WTC11 (cell line): ENCODE data around the gene EIF3K.
"Not testable (repeated sequence)": the region's sequence is repeated elsewhere in the genome, so short reads cannot be mapped to it uniquely, and the experiment has no call there.

ENCODE experiments used
- CREB1 ChIP-seq: sonication (generic); formaldehyde crosslinking; IDR thresholded peaks from 2 replicates; pipeline ENCODE4 v1.8.0; 2023; ENCODE audit warnings: mild to moderate bottlenecking, missing genetic modification reagents
- CTCF ChIP-seq: fragments of 200-600 bp; IDR thresholded peaks from 2 replicates; pipeline ENCODE4 v1.8.0; 2022; ENCODE audit warnings: antibody characterized with exemption
- E2F4 ChIP-seq: sonication (generic); formaldehyde crosslinking; IDR thresholded peaks from 2 replicates; pipeline ENCODE4 v1.8.1; 2022; ENCODE audit warnings: low read depth, mild to moderate bottlenecking, moderate library complexity, missing genetic modification reagents, borderline replicate concordance
- FOXP1 ChIP-seq: sonication (generic); formaldehyde crosslinking; IDR thresholded peaks from 2 replicates; pipeline ENCODE4 v1.8.0; 2022; ENCODE audit warnings: missing genetic modification reagents, mild to moderate bottlenecking, moderate library complexity, borderline replicate concordance
- JAZF1 ChIP-seq: fragments of 250-450 bp; sonication (Bioruptor Pico); IDR thresholded peaks from 2 replicates; pipeline ENCODE4 v1.9.0; 2021; ENCODE audit warnings: moderate library complexity, mild to moderate bottlenecking, inconsistent platforms
- NR1H2 ChIP-seq: sonication (generic); formaldehyde crosslinking; IDR thresholded peaks from 2 replicates; pipeline ENCODE4 v1.9.0; 2021; ENCODE audit warnings: mild to moderate bottlenecking, moderate library complexity, missing genetic modification reagents
- SP1 ChIP-seq: sonication (generic); formaldehyde crosslinking; conservative IDR thresholded peaks from 2 replicates; pipeline ENCODE4 v1.8.1; 2022; ENCODE audit warnings: missing genetic modification reagents

- TF ChIP-seq E2F4; FOXP1 (CRISPR knock-in tag); CREB1 (CRISPR knock-in tag); SP1 (CRISPR knock-in tag); CTCF; JAZF1; NR1H2 (CRISPR knock-in tag): not testable (repeated sequence)
Measured at GRCh38 chr19:38579304-38579703, 39.7 kb upstream of the EIF3K start.
